Fibroblast of skin of back (primary cell): ENCODE measurements around the gene SURF4.
"Not testable (repeated sequence)": the region's sequence is repeated elsewhere in the genome, so short reads cannot be mapped to it uniquely, and the experiment has no call there.

Source experiments
- DNase-seq: peaks from one replicate; pipeline ENCODE4 v3.0.0-alpha.2; 2013

The SURF4 gene

GRCh38 chr9:133333011-133333410, 42.8 kb downstream of the SURF4 start:
- no peak for DNase-seq

GRCh38 chr9:133332381-133332730, 43.5 kb downstream of the SURF4 start:
- no peak for DNase-seq

- no peak for DNase-seq
Measured at GRCh38 chr9:133331641-133332380, 44.0 kb downstream of the SURF4 start.

DNA sequence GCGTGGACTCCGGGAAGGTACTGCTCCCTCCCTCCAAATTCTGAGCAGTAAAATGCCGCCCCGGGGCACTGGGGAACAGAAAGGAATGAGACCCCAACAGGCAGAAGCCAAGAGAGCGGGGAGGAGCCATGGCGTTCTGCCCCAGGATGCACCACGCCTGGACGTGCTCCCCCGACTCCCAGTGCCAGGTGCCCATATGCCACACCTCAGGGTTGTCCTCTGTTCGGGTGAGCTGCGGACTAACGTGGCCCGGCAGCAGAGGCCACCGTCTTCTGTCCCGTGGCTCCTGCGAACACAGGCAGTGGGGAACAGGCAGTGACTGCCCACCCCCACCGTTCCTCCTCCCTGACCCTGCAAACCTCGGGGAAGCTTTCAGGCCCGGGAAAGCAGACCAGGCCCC, 44.6 kb downstream of the SURF4 start:
- DNase-seq: no peak

DNA sequence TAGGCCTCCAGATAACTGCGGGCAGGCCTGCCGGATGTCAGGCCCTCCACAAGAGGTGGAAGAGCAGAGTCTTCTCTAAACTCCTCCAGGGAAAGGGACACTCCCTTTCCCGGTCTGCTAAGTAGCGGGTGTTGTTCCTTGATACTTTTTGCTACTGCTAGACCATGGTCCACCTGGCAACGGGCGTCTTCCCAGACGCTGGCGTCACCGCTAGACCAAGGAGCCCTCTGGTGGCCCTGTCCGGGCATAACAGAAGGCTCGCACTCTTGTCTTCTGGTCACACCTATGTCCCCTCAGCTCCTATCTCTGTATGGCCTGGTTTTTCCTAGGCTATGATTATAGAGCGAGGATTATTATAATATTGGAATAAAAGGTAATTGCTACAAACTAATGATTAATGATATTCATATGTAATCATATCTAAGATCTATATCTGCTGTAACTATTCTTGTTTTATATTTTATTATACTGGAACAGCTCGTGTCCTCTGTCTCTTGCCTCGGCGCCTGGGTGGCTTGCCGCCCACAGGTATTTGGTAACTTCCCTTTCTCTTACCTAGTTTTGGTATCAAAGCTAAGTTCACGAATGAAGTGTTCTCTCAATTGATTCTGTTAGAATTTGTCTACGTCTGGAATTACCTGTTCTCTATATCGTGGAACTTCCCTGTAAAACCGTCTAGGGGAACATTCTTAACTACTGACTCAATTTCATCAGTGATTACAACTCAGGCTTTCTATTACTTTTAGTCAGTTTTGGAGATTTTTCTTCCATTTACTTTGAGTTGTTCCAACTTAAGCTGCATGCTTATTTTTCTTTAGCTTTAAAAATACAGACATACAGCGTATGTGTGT, 46.3 kb downstream of the SURF4 start:
- DNase-seq: not testable (repeated sequence)

GRCh38 chr9:133327834-133328484, 47.9 kb downstream of the SURF4 start:
- DNase-seq: no peak

DNA sequence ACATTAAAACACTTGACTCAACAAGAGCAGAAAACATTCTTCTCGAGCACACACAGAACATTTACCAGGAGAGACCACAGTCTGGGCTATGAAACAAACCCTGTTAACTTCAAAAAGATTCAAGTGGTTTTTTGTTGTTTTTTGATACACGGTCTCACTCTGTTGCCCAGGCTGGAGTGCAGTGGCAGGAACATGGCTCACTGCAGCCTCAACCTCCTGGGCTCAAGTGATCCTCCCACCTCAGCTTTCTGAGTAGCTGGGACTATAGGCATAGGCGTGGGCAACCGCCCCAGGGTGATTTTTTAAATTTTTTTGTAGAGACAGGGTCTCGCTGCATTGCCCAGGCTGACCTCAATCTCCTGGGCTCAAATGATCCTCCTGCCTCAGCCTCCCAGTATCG, 48.8 kb downstream of the SURF4 start:
- not testable (repeated sequence) for DNase-seq

DNA sequence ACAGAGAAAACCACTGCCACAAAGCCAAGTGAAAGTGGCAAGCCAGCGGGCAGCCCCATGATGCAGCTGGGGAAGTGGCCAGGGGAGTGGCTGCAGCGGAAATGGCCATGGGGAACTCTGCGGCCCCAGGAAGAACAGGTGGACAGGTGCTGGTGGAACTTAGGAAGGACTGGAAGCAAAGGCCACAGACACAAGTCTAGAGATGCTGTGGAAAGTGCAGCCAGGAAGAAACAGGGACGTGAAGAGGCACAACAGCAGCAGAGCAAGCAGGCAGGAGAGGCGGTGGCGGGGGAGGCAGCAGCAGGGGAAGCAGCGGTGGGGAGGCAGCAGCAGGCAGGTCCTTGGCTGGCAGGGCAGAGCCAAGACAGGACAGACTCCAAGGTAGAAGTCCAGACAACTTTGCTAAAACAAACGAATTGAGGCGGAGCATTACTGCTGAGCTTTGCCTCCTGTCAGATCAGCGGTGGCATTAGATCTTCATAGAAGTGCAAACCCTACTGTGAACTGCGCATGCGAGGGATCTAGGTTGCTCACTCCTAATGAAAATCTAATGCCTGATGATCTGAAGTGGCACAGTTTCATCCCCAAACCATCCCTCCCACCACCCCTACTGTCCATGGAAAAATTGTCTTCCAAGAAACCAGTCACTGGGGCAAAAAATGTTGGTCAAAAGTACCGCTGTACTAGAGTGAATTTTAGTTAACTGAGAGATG, 51.7 kb downstream of the SURF4 start:
- DNase-seq: no peak

DNA sequence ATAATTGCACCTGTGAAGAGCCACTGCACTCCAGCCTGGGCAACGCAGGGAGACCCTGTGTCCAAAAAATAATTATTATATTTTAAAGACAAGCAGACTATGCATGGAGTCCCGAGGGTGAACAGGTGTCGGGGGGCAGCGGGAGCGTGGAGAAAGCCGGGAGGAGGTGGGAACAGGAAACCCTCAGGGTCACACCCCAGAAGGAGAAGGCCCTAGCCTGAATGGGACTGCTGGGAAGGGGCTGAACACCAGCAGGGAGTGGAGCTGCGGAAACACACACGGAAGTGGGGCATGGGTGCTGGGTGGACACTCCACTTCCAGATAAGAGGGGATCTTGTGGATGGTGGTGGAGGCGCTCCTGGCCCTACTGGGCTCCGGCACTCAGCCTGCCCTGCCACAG, 52.6 kb downstream of the SURF4 start:
- DNase-seq: no peak

- DNase-seq: no peak
Measured at GRCh38 chr9:133322701-133323100, 53.2 kb downstream of the SURF4 start.

DNA sequence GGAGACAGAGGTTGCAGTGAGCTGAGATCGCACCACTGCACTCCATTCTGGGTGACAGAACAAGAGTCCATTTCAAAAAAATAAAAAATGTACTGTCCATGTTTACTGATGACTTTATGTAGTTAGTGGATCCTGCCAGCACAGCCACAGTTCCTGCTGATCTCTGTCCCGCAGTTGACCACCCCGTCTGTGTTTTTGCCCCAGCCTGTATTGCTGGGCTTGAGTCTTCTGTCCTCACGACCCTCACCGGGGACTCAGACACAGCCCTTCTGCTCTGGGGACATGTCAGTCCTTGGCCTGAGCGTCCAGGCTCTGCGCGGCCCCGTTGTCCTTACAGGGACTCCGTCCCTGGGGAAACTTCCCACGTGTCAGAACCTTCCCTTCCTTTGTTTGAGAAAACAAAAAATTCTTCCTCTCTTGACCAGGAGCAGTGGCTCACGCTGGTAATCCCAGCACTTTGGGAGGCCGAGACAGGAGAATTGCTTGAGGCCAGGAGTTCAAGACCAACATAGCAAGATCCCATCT, 54.4 kb downstream of the SURF4 start:
- no peak for DNase-seq

DNA sequence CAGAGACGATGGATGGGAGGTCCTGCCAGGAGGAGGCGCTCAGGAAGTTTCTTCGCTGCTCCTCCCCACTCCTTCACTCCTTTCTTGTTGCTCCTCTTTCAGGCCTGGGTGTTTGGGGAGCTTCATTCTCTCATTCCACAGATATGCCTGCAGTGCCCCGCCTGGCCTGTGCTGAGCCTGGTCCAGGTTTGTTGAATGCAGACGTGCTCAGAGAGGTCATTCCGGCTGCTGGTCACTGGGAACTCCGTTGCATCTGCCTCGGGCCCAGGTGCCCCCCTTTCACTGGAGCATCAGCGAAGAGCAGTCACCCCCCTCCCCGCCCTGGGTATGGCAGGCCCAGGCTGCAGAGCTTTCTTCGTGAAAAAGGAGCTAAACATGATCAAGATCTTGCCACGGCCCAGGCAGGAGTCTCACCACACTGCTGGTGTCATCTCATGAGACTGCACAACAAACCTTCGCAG, 55.4 kb downstream of the SURF4 start:
- DNase-seq: no peak

DNA sequence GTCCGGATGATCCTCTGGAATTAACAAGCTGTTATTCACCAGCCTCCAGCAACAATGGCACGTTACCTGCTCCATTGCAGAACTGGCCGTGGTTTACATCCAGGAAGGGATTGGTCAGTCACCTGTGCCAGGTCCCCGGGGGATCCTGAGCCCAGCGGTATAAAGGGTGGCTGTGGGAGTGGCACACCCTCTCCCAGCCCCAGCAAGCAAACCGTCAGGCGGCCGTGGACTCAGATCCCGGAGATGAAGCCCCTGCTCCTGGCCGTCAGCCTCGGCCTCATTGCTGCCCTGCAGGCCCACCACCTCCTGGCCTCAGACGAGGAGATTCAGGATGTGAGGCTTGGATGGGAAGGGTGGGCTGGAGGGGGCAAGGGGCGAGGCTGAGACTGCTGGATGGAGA, 58.3 kb downstream of the SURF4 start:
- DNase-seq: not testable (repeated sequence)

GRCh38 chr9:133315997-133316396, 59.9 kb downstream of the SURF4 start:
- DNase-seq: no peak
